Ovary (tissue), 3 donors: ENCODE data around the gene LPCAT1.
A peak's percentile ranks its signal among the peaks of the same experiment; 100 is the strongest.

Experiments
- CTCF ChIP-seq, 3 donors: fragments of 450-650 bp in 2 of 3; fragments of 200-600 bp in 1 of 3; IDR thresholded peaks; one replicate each; pipeline versions ENCODE4 v1.5.1 to v1.8.0; 2016 to 2022; ENCODE audit warnings: antibody characterized with exemption in 3 of 3, mild to moderate bottlenecking in 1 of 3
- EP300 ChIP-seq: sonication (generic); formaldehyde crosslinking; IDR thresholded peaks from one replicate; pipeline ENCODE4 v1.6.1; 2017; ENCODE audit warnings: antibody characterized with exemption
- POLR2A ChIP-seq: fragments of 450-650 bp; IDR thresholded peaks from one replicate; pipeline ENCODE4 v1.6.1; 2017; ENCODE audit warnings: antibody characterized with exemption, mild to moderate bottlenecking, moderate library complexity
- donor health status: DM: no; HTN: no; CAD: no.

- TF ChIP-seq POLR2A (no peak), CTCF (IDR thresholded peaks at IDR 0.05) (peak in 1 of 3 donors; percentile 9), EP300 (no peak)
These were observed at the start of gene LPCAT1 for GRCh38 chr5:1523793-1524480.
